GM19397 (cell line): Measurements from ENCODE around the gene TRIM56.
"Not testable (repeated sequence)": the region's sequence is repeated elsewhere in the genome, so short reads cannot be mapped to it uniquely, and the experiment has no call there.

Experiments
- ATAC-seq: cut with Tn5 transposase; IDR thresholded peaks from one replicate; pipeline ENCODE4 v1.9.1; 2021; ENCODE audit warnings: mild to moderate bottlenecking, moderate library complexity; ENCODE audit not compliant: unreplicated experiment

The TRIM56 gene

DNA sequence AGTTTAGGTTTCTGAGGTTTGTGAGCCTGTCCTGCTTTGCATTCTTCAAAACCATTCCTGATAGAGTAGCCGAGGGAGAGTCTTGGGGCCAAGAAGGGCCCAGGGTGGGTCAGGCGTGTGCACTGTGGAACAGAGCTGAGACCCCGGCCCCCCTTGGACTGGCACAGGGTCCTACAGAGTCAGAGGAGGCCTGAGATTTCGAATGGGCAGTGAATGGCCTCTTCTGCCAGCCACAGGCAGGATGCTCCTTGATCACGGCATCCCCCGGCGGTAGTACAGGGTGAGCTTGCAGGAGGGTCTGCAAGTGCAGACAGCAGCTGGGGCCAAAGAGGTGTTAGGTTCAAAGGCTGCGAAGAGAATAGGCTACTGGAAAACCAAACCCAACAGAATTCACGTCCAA is 4.6 kb downstream of the TRIM56 start:
- ATAC-seq = no peak

DNA sequence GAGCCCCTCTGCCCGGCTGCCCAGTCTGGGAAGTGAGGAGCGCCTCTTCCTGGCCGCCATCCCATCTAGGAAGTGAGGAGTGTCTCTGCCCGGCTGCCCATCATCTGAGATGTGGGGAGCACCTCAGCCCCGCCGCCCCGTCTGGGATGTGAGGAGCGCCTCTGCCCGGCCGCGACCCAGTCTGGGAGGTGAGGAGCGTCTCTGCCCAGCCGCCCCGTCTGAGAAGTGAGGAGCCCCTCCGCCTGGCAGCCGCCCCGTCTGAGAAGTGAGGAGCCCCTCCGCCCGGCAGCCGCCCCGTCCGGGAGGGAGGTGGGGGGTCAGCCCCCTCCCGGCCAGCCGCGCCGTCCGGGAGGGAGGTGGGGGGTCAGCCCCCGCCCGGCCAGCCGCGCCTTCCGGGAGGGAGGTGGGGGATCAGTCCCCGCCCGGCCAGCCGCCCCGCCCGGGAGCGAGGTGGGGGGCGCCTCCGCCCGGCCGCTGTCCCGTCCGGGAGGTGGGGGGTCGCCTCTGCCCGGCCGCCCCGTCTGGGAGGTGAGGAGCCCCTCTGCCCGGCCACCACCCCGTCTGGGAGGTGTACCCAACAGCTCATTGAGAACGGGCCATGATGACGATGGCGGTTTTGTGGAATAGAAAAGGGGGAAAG is 7.1 kb downstream of the TRIM56 start:
- not testable (repeated sequence) for ATAC-seq

DNA sequence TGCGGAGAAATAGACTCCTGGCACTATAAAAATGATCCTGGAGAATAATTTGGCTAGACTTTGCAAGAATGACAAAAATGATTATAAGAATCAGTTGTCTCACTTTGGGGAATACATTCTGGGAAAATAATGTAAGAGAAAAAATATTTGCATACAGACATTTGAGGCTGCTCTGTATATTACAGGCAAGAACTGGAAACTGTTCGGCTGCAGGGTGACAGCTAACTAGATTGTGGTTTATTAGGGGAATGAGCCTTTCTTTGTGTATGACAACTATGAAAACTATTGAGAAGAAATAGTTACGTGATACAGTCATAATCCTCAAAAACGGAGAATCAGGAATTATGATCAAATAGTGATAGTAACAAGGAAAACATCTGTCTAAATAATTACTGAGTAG is 8.6 kb downstream of the TRIM56 start:
- ATAC-seq = no peak

DNA sequence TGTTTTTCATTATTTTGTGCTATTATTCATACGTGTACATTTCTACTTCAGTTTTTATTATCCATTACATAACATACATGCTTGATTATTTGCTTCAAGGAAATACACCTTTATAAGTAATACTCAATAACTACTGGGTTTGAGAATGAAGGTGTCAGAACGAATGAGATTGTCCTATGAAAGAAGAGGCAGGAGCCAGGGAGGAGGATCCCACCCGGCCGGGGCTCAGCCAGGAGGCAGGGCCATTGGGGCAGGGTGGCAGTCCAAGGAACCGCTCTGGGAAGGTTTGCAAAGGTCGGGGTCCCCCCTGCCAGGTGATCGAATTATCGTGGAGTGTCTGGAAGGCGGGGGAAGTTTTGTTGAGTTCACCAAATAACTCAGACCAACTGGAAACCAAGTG is 9.1 kb downstream of the TRIM56 start:
- ATAC-seq = no peak

DNA sequence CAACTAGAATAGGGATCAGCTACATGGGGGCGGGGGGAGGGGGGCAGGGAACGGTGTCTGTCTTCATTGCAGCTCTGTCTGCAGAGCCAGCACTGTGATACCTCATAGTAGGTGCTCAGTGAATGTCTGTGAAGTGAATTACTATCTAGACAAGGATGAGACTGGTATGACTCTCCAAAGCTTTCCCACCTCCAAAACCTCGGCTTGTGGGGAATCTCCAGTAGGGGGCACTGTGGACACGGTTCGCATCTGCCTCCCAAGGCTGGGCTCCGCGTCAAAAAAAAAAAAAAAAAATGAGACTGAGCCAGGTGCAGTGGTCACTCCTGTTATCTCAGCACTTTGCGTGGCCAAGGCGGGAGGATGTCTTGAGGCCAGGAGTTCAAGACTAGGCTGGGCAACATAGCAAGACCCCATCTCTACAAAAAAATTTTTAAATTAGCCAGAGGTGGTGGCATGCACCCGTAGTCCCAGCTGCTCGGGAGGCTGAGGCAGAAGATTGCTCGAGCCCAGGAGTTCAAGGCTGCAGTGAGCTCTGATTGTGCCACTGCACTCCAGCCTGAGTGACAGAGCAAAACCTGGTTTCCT is 9.6 kb downstream of the TRIM56 start:
- ATAC-seq = no peak

DNA sequence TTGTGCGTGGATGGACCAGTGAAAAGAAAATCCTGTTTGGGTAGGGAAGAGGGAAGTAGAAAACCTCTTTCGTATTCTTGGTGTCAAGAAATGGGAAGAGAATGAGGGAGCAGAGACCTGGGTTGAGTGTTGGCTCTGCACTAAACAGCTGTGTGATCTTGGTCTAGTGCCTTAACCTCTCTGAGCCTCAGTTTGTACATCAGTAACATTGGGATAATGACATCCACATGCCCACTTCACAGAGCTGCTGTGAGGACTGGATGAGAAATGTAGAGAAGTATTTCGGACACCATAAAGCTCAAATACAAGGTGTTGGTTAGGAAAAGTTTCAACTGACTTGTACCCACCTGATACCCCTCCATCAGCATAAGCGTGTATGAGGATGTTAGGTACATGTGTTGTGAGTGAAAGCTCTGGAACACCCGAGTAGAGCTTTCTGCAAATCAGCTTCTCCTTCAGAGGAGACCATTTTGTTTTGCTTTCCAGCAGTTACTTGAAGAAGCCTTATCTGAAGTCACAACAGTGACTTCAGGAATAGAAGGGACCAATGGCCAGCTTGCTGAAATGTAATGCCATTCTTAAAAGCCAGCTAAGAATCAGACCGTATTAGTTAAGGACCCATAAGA is 11.2 kb downstream of the TRIM56 start:
- ATAC-seq = no peak

DNA sequence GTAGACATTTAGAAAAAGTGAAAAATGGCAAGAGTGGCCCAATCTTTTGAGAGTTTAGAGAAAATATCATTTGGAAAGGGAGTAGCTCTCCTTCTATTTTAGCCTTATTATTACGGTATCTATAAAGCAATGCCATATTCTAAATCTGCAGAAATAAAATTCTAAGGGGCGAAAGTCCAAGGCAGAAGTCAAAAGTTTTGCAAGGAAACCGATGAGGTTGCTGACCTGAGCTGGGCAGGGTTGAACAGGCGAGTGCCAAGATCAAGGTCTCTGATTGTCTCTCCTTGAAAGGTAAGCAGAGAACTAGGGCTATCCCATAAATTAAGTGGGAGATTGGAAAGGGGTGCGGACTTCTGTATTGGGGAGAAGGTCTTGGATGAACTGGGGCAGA is 11.7 kb downstream of the TRIM56 start:
- no peak for ATAC-seq

DNA sequence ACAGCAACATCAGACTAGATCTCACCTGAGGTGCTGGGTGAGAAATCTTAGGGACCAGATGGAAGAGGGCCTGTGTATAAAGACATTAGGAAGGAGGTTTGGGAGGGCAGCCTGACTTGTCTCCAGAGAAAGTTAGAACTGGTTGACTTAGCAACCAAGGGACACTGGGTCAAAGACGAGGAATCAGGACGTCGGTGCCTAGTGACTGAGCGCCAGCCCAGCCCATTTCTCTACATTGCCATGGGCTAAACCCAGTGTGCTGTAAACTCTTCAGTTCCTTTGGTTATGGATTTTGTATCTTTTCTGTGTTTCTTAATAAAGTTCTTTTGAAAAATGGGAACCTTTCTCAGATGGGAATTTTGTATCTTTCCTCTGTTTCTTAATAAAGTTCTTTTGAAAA is 12.3 kb downstream of the TRIM56 start:
- no peak for ATAC-seq

DNA sequence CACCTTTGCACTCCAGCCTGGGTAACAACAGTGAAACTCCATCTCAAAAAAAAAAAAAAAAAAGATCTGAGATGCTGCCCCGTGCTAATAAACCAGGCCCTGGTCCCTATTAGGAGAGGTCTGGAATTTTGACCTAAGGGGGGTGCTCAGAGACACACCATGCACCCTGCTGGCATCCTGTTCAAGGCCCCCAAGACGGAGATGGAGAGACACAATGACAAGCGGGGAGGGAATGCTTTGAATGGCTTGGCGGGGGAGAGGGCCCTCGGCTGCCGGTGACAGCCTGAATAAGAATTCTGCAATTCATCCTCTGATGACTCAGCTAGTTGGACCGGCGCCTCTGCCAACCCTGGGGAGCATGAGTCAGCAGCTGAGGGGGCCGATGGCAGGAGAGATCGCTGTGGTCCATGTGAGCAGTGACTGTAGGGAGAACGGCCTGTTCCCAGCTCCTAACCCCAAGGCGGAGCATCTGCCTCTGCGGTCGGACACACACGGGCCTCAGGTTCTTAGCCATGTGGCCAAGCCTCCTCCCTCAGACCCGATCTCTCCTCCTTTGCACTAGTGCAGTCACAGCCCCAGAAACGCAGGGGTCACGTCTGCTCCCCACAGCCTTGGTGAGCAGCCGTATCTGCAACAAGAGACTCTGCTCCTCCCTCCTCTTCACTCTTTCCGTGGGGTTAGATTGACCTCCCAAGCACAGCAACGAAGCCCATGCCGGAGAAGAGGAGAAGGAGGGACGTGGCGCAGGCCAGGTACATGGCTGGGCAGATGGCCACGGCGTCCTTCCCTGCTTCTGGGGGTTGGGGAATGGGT is 14.9 kb downstream of the TRIM56 start:
- no peak for ATAC-seq

DNA sequence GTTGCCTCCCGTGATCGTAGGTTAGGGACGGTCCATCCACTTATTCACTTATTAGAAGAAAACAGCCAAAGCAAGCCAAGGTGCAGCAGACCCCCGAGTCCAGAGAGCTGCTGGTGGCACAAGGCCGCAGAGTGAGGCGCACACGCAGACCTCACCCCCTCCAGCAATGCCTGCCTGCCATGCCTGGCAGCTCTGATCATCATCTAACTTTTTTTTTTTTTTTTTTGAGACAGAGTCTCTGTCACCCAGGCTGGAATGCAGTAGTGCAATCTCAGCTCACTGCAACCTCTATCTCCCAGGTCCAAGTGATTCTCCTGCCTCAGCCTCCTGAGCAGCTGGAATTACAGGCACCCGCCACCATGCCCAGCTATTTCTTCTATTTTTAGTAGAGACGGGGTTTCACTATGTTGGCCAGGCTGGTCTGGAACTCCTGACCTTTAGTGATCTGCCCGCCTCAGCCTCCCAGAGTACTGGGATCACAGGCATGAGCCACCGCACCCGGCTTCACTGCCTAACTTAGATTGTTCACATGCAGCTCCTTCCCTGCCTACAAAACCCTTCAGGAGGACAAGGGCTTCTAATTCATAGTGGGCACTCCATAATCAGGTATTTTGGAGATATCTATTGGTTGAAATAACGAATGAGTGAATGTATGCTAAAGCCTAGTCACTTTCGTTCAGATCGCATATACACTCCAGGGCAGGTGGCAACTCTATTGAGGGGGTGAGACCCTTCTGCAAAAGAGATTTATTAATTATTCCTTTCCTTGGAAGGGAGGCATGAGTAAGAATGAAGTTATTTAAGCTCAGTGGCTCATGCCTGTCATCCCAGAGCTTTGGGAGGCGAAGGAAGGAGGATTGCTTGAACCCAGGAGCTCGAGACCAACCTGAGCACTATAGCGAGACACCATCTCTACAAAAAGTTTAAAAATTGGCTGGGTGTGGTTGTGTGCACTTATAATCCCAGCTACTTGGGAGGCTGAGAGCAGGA is 15.9 kb downstream of the TRIM56 start:
- no peak for ATAC-seq

DNA sequence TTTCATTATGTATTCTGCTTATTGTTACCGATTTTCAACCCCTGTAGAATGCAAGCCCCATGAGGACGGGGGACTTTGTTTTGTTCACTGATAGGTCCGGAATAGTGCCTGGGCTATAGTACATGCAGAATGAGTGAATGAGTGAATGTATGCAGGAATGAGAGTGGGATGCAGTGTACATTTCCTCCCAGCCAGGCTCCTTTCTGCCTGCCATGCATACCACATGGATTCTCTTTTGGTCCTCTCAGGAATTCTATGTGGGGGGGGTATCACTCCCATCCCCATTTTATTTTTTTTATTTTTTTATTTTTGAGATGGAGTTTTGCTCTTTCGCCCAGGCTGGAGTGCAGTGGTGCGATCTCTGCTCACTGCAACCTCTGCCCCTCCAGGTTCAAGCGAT is 16.7 kb downstream of the TRIM56 start:
- no peak for ATAC-seq

DNA sequence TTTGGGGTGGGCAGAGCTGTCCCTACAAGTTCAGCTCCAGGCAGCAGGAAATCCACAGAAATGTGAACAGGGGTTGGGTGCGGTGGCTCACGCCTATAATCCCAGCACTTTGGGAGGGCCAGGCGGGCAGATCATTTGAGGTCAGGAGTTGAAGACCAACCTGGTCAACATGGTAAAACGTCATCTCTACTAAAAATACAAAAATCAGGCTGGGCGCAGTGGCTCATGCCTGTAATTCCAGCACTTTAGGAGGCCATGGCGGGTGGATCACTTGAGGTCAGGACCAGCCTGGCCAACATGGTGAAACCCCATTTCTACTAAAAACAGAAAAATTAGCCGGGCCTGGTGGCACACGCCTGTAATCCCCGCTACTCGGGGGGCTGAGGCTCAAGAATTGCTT is 18.4 kb downstream of the TRIM56 start:
- not testable (repeated sequence) for ATAC-seq

DNA sequence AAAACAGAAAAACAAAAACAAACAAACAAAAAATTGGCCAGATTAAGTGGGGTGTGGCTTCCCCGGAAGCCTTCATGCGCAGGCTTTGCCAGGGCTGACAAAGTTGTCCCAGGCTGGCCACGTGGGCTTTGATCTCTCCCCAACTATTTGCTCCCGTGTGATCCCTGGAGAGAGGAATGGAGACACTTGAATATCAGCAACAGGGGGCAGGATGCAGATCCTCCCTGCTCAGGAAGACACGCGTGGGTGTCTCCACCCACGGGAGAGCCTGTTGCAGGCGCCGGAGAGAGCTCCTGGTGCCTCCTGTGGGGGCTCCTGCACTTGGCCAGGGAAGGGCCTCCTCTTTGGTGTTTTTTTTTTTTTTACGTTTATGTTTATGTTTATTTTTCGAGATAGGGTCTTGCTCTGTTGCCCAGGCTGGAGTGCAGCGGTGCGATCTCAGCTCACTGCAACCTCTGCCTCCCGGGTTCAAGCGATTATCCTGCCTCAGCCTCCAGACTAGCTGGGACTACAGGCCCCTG is 19.0 kb downstream of the TRIM56 start:
- no peak for ATAC-seq

DNA sequence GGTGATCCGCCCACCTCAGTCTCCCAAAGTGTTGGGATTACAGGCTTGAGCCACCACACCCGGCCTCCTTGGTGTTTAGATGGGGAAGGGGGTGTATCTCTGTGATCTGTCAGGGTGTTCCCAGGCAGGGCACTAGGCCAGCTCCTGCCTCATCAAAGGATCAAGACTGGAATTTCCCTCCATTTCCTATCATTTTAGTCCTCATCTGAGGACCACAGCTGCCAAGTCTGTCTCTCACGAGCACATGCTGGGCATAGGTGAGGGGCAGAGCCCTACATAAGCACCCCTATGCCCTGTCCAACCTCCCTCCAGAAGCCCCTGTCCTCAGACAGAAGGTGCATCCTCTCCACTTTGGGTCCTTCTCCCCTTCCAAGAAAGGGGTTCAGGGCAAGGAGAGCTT is 19.5 kb downstream of the TRIM56 start:
- no peak for ATAC-seq

DNA sequence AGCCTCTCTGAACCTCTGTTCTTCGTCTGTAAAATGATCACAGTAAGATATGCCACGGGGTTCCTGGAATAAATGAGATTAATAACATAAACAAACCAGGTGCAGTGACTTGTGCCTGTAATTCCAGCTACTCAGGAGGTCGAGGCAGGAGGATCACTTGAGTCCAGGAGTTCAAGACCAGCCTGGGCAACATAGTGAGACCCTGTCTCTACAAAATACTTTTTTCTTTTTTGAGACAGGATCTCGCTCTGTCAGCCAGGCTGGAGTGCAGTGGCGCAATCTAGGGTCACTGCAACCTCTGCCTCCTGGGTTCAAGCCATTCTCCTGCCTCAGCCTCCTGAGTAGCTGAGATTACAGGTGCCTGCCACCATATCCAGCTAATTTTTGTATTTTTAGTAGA is 20.0 kb downstream of the TRIM56 start:
- ATAC-seq = not testable (repeated sequence)

DNA sequence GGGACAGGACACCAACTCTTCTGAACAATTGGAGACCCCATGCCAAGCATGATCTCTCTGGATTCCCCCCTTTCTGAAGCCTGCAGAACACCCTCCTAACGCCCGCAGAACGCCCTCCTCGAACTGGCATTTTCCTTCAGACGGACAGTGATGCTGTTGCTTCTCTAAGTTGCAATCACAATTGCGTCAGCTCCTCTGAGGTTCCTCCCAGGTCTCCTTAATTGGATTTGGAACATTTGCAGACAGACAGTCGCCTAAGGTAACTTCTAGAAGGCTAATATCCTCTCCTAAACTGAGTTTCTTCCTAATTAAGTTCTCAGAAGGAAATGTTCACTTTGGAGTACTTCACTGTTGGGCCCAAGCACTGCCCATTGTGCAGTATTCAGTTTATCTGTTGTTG is 21.1 kb downstream of the TRIM56 start:
- ATAC-seq = no peak

DNA sequence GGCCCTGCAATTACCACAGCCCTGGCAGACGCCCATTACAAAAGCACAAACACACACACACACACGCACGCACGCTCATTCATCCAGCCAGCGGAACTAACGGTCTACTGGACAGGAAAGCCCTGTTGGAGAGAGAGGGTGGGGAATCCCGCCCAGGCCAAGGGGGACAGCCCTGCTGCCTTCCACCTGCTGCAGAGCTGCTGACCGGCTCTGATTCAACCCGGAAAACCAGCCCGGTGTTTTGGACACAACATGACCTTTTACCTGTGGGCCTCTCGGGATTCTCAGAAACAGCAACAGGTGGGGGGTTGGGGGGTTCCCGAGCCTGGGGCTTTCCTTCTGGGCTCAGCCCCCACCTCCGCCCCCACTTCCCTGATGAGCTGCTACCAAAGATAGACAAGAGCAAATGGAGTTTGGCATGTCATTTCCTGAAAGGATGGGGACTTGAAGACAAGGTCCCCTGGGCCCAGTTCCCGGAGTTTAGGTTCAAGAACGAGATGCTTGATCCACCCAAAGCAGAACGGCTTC is 23.1 kb downstream of the TRIM56 start:
- no peak for ATAC-seq

DNA sequence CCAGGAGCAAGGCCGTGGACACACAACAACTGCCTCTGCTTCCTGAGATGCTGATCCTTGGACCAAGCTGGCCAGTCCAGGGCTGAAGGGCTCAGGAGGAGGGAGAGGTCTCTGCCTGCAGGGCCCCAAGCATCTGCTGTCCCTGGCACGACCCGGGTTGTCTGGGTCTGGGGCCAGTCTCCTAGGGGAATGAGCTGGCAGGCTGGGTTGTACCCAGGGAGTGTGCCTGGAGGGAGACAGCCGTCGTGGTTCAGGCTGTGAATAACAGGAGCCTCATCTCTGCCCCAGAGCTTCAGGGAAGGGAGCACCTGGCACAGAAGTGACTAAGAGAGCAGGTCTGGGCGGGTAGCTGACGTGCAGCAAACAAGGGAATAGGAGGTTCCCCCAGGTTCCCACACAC is 23.7 kb downstream of the TRIM56 start:
- ATAC-seq = no peak

DNA sequence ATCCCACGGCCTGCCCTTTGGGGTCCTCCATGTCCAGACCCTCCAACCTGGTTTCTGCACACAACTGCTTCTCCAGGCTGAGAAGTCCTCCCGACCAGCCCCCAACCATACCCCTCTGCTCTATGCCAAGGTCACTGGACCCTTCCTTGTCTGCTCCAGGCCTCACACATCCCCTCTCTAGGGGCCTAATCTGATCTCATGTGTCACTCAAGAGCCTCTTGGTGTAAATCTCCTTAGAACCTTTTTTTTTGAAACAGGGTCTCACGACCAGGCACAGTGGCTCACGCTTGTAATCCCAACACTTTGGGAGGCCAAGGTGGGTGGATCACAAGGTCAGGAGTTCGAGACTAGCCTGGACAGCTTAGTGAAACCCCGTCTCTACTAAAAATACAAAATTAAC is 24.1 kb downstream of the TRIM56 start:
- ATAC-seq = no peak

DNA sequence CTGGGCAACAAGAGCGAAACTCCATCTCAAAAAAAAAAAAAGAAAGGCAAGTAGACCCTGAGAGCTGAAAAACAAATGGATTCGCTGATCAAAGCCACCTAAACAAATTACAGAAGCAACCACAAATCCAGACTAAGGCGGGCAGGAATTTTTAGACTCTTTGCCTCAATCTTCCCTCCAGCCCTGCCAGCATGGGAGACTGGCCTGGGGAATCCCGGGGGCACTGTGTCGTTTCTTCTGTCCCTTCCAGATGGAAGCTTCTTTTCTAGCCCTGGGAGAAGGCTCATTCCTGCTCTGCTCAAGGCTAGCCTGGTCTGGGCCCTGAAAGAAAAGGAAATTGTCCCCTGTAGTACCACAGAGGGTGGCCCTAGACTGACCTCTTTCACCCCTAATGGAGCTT is 26.0 kb downstream of the TRIM56 start:
- ATAC-seq = no peak
